ENCODE results near the gene ZNF577. TPM values are rescaled to one million over a fixed set of nuclear protein-coding genes. Genes with fewer than 3 reads are reported as not detected.

The ZNF577 gene
- total and polyA plus RNA-seq, 2 of the 4 experiments (the other 2 are of a cell fraction) = 2.9 to 5.8 TPM

- TF ChIP-seq RFX5 (IDR thresholded peaks at IDR 0.05; ENCODE audit: low read depth, low read length) = no peak
- peak; percentile 2; the same call in 1 of the 2 replicates for TF ChIP-seq CEBPB (IDR thresholded peaks at IDR 0.05; ENCODE audit: low read depth, low read length)
- TF ChIP-seq MXI1 (IDR thresholded peaks at IDR 0.05; ENCODE audit: borderline replicate concordance, low read depth, low read length) = 0 out of 2 replicates have a peak, but pooled peaks have one; percentile 9
- TF ChIP-seq ELK1 (IDR thresholded peaks at IDR 0.05; ENCODE audit: borderline replicate concordance, low read depth, low read length) = no peak
- TF ChIP-seq BHLHE40 (IDR thresholded peaks at IDR 0.05; ENCODE audit: low read depth, low read length) = no peak
- no peak for TF ChIP-seq NFE2L2 (IDR thresholded peaks at IDR 0.05; ENCODE audit: low read depth, low read length)
- no peak for TF ChIP-seq RAD21 (IDR thresholded peaks at IDR 0.05; ENCODE audit: low read length)
- TF ChIP-seq SMC3 (IDR thresholded peaks at IDR 0.05; ENCODE audit: low read depth, low read length) = no peak
- TF ChIP-seq CHD1 (IDR thresholded peaks at IDR 0.05; ENCODE audit: low read depth, low read length) = no peak
- no peak for TF ChIP-seq POLR2A (IDR thresholded peaks at IDR 0.05; ENCODE audit: low read depth, low read length)
- TF ChIP-seq CTCF (conservative IDR thresholded peaks at IDR 0.05; ENCODE audit: low read depth, low read length) = no peak
- TF ChIP-seq FOS (IDR thresholded peaks at IDR 0.05; ENCODE audit: low read depth, low read length) = no peak
- TF ChIP-seq MAZ (IDR thresholded peaks at IDR 0.05; ENCODE audit: borderline replicate concordance, low read depth, low read length) = no peak
- no peak for TF ChIP-seq MAFK (IDR thresholded peaks at IDR 0.05; ENCODE audit: low read depth, low read length)
- TF ChIP-seq, protein P1, sequence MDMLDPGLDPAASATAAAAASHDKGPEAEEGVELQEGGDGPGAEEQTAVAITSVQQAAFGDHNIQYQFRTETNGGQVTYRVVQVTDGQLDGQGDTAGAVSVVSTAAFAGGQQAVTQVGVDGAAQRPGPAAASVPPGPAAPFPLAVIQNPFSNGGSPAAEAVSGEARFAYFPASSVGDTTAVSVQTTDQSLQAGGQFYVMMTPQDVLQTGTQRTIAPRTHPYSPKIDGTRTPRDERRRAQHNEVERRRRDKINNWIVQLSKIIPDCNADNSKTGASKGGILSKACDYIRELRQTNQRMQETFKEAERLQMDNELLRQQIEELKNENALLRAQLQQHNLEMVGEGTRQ (IDR thresholded peaks at IDR 0.05; ENCODE audit: low read depth, low read length) = no peak
- Histone ChIP-seq H3K56ac (ENCODE audit: extremely low read depth, insufficient read depth, low read length) (no peak overlapping the region), H3K18ac (ENCODE audit: low read depth, low read length) (no peak overlapping the region), H4K5ac (ENCODE audit: low read depth, low read length) (peak overlapping the region; percentile 92), H3K4me2 (ENCODE audit: low read depth, low read length) (peak overlapping the region; percentile 85), H3K79me1 (ENCODE audit: low read depth in 1 of 2, low read length in 2 of 2) (peaks cover 10 to 14% of the 10 kb centered on the region in 2 experiments), H3K9me3 (ENCODE audit: control insufficient read depth, insufficient read depth, low read length) (peaks cover 18% of the 10 kb centered on the region), H3K9ac (ENCODE audit: low read depth, low read length) (no peak overlapping the region; the same call in 1 of the 2 replicates), H3K36me3 (ENCODE audit: control insufficient read depth, insufficient read depth, low read length) (0 out of 2 replicates have a peak, but pooled peaks cover 2% of the 10 kb centered on the region), H3K4me3 (ENCODE audit: insufficient read depth, low read depth, low read length) (peak overlapping the region; percentile 76), H3K27ac (ENCODE audit: insufficient read depth, low read length) (no peak overlapping the region), H4K8ac (ENCODE audit: low read depth in 2 of 2, low read length in 2 of 2) (peak overlapping the region; percentile 50 to 92; a peak in 2 of 4 replicates), H2BK15ac (ENCODE audit: low read depth, low read length) (no peak overlapping the region), H3K4me1 (ENCODE audit: control insufficient read depth, insufficient read depth, low read length) (no peaks in the 10 kb centered on the region), H2BK5ac (ENCODE audit: low read depth, low read length, poor library complexity, severe bottlenecking) (no peak overlapping the region), H2BK20ac (ENCODE audit: low read depth, low read length) (no peak overlapping the region), H4K20me1 (ENCODE audit: insufficient read depth, low read length) (no peaks in the 10 kb centered on the region), H2BK120ac (ENCODE audit: low read depth, low read length) (no peak overlapping the region), H2AFZ (replicated peaks; ENCODE audit: low read length, poor library complexity) (peak overlapping the region; percentile 94), H3K27me3 (ENCODE audit: control insufficient read depth, insufficient read depth, low read length) (no peaks in the 10 kb centered on the region), H2AK5ac (ENCODE audit: low read depth, low read length) (no peak overlapping the region), H3K9me1 (ENCODE audit: insufficient read depth, low read length) (no peaks in the 10 kb centered on the region), H4K91ac (ENCODE audit: insufficient read depth, low read depth, low read length) (no peak overlapping the region), H3K4ac (ENCODE audit: low read depth, low read length) (peak overlapping the region; percentile 17; the same call in 1 of the 2 replicates), H3K14ac (replicated peaks; ENCODE audit: low read depth, low read length) (no peak overlapping the region), H3K23ac (ENCODE audit: low read depth, low read length) (no peak overlapping the region), H2AK9ac (replicated peaks; ENCODE audit: low read depth, low read length, poor library complexity) (peak overlapping the region; percentile 4)
- CTCF ChIA-PET = no interaction called here
- POLR2A ChIA-PET (ENCODE audit: unreplicated experiment) = no interaction called here
- intact Hi-C loops (cut with micrococcal nuclease) = loop anchor here (10.0 kb wide), 1 partner anchor 308 kb away; no protein-coding TSS in a partner anchor
- in situ Hi-C loops (cut with MboI; ENCODE audit: low sequenced_read_pairs) = no loop called here
- ATAC-seq (ENCODE audit: low read depth) (no peak), DNase-seq (no peak)
- 10% methylated on average over 4 of the region's 11 CpGs; no CpG with 5 or more reads in 1 of the 2 experiments for WGBS, 2 experiments (ENCODE audit: extremely low coverage in 2 of 2, insufficient read length in 1 of 2)
- BruUV-seq (replicated peaks) = no TSS peak
- dilution Hi-C loops (cut with HindIII; ENCODE audit: low sequenced_read_pairs, unreplicated experiment) = no loop called here
Measured at GRCh38 chr19:51926426-51926783, 38.7 kb upstream of the ZNF577 start.

Measured in IMR-90 (cell line).